ENCODE measurements around the gene ANKRD31.
A peak's percentile ranks its signal among the peaks of the same experiment; 100 is the strongest.

Gene ANKRD31

DNA sequence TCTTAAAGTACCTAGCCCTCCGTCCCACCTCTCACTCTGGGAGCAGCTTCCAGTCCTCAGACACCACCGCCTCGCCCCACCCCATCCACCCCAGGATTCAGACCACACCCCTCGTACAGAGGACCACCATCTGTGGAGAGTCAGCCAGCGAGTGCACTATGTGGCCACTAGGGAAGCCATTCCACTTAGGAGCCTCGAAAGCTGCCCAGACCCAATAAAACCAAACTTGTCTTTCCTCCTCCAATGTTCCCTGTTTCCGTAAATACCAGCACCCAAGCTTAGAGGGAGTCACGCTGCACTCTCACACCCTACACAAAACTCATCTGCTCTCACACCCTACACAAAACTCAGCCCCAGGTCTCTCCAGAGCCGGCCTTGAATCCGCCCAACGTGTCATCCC lies 186.3 kb downstream of the ANKRD31 start:
- no peak for DNase-seq (ENCODE audit: low spot score)
- TF ChIP-seq, protein P1, sequence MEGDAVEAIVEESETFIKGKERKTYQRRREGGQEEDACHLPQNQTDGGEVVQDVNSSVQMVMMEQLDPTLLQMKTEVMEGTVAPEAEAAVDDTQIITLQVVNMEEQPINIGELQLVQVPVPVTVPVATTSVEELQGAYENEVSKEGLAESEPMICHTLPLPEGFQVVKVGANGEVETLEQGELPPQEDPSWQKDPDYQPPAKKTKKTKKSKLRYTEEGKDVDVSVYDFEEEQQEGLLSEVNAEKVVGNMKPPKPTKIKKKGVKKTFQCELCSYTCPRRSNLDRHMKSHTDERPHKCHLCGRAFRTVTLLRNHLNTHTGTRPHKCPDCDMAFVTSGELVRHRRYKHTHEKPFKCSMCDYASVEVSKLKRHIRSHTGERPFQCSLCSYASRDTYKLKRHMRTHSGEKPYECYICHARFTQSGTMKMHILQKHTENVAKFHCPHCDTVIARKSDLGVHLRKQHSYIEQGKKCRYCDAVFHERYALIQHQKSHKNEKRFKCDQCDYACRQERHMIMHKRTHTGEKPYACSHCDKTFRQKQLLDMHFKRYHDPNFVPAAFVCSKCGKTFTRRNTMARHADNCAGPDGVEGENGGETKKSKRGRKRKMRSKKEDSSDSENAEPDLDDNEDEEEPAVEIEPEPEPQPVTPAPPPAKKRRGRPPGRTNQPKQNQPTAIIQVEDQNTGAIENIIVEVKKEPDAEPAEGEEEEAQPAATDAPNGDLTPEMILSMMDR (IDR thresholded peaks at IDR 0.05; ENCODE audit: extremely low read depth, missing control alignments): no peak

DNA sequence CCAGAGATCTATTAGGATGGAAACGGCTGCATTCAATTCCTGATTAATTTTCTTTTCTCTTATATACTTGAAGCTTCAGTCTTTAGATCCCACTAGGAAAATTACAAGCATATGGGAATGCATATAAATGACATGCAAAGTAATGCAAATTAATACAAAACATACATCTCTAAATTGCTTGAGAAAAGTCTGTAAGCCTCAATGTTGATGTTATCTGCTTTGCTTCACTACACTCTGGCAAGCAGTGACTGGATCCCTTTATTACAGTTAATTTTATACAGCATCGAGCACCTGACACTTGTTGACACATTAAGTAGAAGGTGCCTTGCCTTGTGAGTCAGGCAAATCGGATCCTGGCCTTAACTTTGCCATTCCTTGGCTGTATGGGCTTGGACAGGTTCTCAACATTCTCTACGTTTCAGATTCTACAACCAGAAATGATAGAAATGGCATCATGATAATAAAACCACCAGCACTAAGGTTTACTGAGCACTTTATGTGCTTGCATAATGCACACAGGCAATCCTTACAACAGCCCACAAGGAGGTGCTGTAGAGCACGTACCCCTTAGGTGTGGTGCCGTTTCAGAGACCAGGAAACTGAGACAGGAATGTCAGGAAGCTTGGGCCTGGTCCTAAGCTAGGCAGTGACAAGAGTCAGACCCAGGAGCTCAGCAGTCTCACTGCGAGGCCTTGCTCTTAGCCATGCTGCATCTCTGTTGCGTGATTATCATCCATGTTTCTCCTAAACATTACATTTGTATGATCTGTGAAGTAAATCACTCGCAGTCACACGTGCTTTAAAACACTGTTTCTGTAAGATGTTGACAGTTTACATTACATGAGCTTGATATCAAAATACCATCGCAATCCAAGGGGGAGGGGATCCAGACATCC lies 187.0 kb downstream of the ANKRD31 start:
- DNase-seq (ENCODE audit: low spot score): peak; percentile 68
- TF ChIP-seq, protein P1 (IDR thresholded peaks at IDR 0.05; ENCODE audit: extremely low read depth, missing control alignments): peak; percentile 60

- TF ChIP-seq, protein P1 (IDR thresholded peaks at IDR 0.05; ENCODE audit: extremely low read depth, missing control alignments): no peak
- DNase-seq (ENCODE audit: low spot score): peak; percentile 42
These were observed 188.2 kb downstream of the ANKRD31 start for GRCh38 chr5:75048457-75048953.

- no peak for DNase-seq (ENCODE audit: low spot score)
- TF ChIP-seq, protein P1 (IDR thresholded peaks at IDR 0.05; ENCODE audit: extremely low read depth, missing control alignments): no peak
These were observed 189.3 kb downstream of the ANKRD31 start for GRCh38 chr5:75047356-75047755.

- TF ChIP-seq, protein P1 (IDR thresholded peaks at IDR 0.05; ENCODE audit: extremely low read depth, missing control alignments): no peak
- DNase-seq (ENCODE audit: low spot score): no peak
These were observed 190.1 kb downstream of the ANKRD31 start for GRCh38 chr5:75046366-75047142.

- DNase-seq (ENCODE audit: low spot score): no peak
- TF ChIP-seq, protein P1 (IDR thresholded peaks at IDR 0.05; ENCODE audit: extremely low read depth, missing control alignments): no peak
These were observed 191.6 kb downstream of the ANKRD31 start for GRCh38 chr5:75045071-75045470.

DNA sequence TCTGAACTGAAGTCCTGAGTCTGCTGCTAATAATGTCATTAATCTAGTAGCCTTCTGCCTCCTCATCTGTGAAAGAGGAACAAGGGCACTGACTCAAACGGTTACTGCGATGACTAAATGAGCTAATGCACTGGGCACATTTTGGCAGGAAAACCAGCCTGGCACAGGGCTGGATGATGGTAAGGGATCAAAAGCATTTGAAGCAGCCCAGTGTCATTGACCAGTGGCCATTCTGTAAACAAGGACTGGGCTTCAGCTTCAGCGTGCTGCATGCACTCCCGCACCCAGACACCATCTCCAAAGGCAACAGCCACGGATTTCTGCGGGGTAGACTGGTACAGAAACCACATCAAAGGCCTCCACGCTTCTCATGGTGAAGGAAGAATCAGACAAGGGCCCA lies 192.3 kb downstream of the ANKRD31 start:
- TF ChIP-seq, protein P1 (IDR thresholded peaks at IDR 0.05; ENCODE audit: extremely low read depth, missing control alignments): no peak
- DNase-seq (ENCODE audit: low spot score): no peak

All from GM20000 (cell line).